HL-60 (cell line): Measurements from ENCODE around the gene CSK.

Source experiments
- CTCF ChIP-seq: IDR thresholded peaks from one replicate; pipeline ENCODE4 v1.5.1; 2011; ENCODE audit warnings: low read length, control low read depth, inconsistent platforms; ENCODE audit not compliant: insufficient read depth
- GABPA ChIP-seq: IDR thresholded peaks from 2 replicates; pipeline ENCODE4 v1.6.1; 2012; ENCODE audit warnings: low read depth
- POLR2AphosphoS5 ChIP-seq: IDR thresholded peaks from 2 replicates; pipeline ENCODE4 v1.6.1; 2012; ENCODE audit warnings: low read depth
- SPI1 ChIP-seq: IDR thresholded peaks from 2 replicates; pipeline ENCODE4 v1.6.1; 2012; ENCODE audit warnings: low read depth, mild to moderate bottlenecking, borderline replicate concordance

- TF ChIP-seq SPI1 (no peak), POLR2AphosphoS5 (no peak), CTCF (no peak), GABPA (no peak)
Measured at GRCh38 chr15:74830868-74831267, 49.0 kb downstream of the CSK start.
